ENCODE data around the gene SCN2A. TPM values are rescaled to one million over a fixed set of nuclear protein-coding genes. Genes with fewer than 3 reads are reported as not detected.

The SCN2A gene
- total and polyA plus RNA-seq, 2 donors (not counting 1 experiment from before 2014, with no cell fraction given): 0.22 to 0.24 TPM

- Histone ChIP-seq H3K4me2 (replicated peaks; ENCODE audit: low read depth, low read length, poor library complexity, severe bottlenecking) (no peak overlapping the region), H3K27ac (ENCODE audit: low read length in 2 of 2) (no peak overlapping the region), H3K4me1 (ENCODE audit: control insufficient read depth in 2 of 2, insufficient read depth in 2 of 2, low read length in 2 of 2) (no peaks in the 10 kb centered on the region), H3K9ac (ENCODE audit: low read length) (no peak overlapping the region), H2AFZ (ENCODE audit: insufficient read depth, low read depth, low read length, poor library complexity, severe bottlenecking) (no peak overlapping the region), H3K9me3 (ENCODE audit: control extremely low read depth in 1 of 3, control insufficient read depth in 2 of 3, insufficient read depth in 1 of 3, low read length in 2 of 3) (no peaks in the 10 kb centered on the region), H3K36me3 (replicated peaks in 1 of 2; ENCODE audit: control extremely low read depth in 1 of 2, control insufficient read depth in 1 of 2, extremely low read depth in 1 of 2, insufficient read depth in 2 of 2, low read length in 1 of 2) (no peaks in the 10 kb centered on the region), H4K20me1 (ENCODE audit: control insufficient read depth, insufficient read depth, low read length, poor library complexity, severe bottlenecking) (no peaks in the 10 kb centered on the region), H3K79me2 (ENCODE audit: control insufficient read depth, insufficient read depth, low read length) (no peaks in the 10 kb centered on the region), H3K27me3 (replicated peaks in 1 of 4; ENCODE audit: control extremely low read depth in 1 of 4, control insufficient read depth in 3 of 4, insufficient read depth in 4 of 4, low read length in 3 of 4) (no peaks in the 10 kb centered on the region), H3K4me3 (ENCODE audit: control extremely low read depth in 1 of 5, extremely low read depth in 1 of 5, insufficient read depth in 1 of 5, low read depth in 2 of 5, low read length in 4 of 5) (no peak overlapping the region)
- ATAC-seq (ENCODE audit: low read depth): no peak
- intact Hi-C loops (cut with micrococcal nuclease): no loop called here
- ChIA-PET POLR2A (no interaction called here), CTCF (interaction anchor here (0.7 to 1.9 kb wide), 6 partner anchors 8 to 713 kb away, joined by 3 to 12 read pairs (median 3); no protein-coding TSS in a partner anchor)
- no peak for DNase-seq
- TF ChIP-seq CTCF (IDR thresholded peaks at IDR 0.05): no peak
- TF ChIP-seq EZH2 (IDR thresholded peaks at IDR 0.05; ENCODE audit: borderline replicate concordance, insufficient read depth, low read depth, low read length, poor library complexity, severe bottlenecking): no peak
- no peaks in the 10 kb centered on the region for H3K9me3 Mint-ChIP-seq (ENCODE audit: insufficient read depth)
- H3K4me1 Mint-ChIP-seq: no peaks in the 10 kb centered on the region
- peaks cover 9% of the 10 kb centered on the region for H3K27me3 Mint-ChIP-seq
- no peak overlapping the region for H3K27ac Mint-ChIP-seq
- WGBS (ENCODE audit: insufficient coverage): no CpG with 5 or more reads among the region's 4 CpGs
- no peak overlapping the region for H3K4me3 Mint-ChIP-seq
These were observed 772 bp downstream of the SCN2A start for GRCh38 chr2:165239856-165240515.

- Mint-ChIP-seq H3K9me3 (ENCODE audit: insufficient read depth) (no peaks in the 10 kb centered on the region), H3K27me3 (peaks cover 5% of the 10 kb centered on the region), H3K27ac (no peak overlapping the region), H3K4me3 (no peak overlapping the region), H3K4me1 (no peaks in the 10 kb centered on the region)
- ATAC-seq (ENCODE audit: low read depth) (no peak), DNase-seq (no peak)
- H3K36me3 ChIP-seq (replicated peaks in 1 of 2; ENCODE audit: control extremely low read depth in 1 of 2, control insufficient read depth in 1 of 2, extremely low read depth in 1 of 2, insufficient read depth in 2 of 2, low read length in 1 of 2): no peaks in the 10 kb centered on the region
- no peak overlapping the region for H3K4me3 ChIP-seq (ENCODE audit: control extremely low read depth in 1 of 5, extremely low read depth in 1 of 5, insufficient read depth in 1 of 5, low read depth in 2 of 5, low read length in 4 of 5)
- no peak overlapping the region for H3K4me2 ChIP-seq (replicated peaks; ENCODE audit: low read depth, low read length, poor library complexity, severe bottlenecking)
- no CpG with 5 or more reads among the region's 2 CpGs for WGBS (ENCODE audit: insufficient coverage)
- intact Hi-C loops (cut with micrococcal nuclease): no loop called here
- H2AFZ ChIP-seq (ENCODE audit: insufficient read depth, low read depth, low read length, poor library complexity, severe bottlenecking): no peak overlapping the region
- no peaks in the 10 kb centered on the region for H3K79me2 ChIP-seq (ENCODE audit: control insufficient read depth, insufficient read depth, low read length)
- TF ChIP-seq EZH2 (IDR thresholded peaks at IDR 0.05; ENCODE audit: borderline replicate concordance, insufficient read depth, low read depth, low read length, poor library complexity, severe bottlenecking) (no peak), CTCF (IDR thresholded peaks at IDR 0.05) (no peak)
- no peak overlapping the region for H3K9ac ChIP-seq (ENCODE audit: low read length)
- H3K9me3 ChIP-seq (ENCODE audit: control extremely low read depth in 1 of 3, control insufficient read depth in 2 of 3, insufficient read depth in 1 of 3, low read length in 2 of 3): no peaks in the 10 kb centered on the region
- POLR2A ChIA-PET: no interaction called here
- H3K27me3 ChIP-seq (replicated peaks in 1 of 4; ENCODE audit: control extremely low read depth in 1 of 4, control insufficient read depth in 3 of 4, insufficient read depth in 4 of 4, low read length in 3 of 4): no peaks in the 10 kb centered on the region
- CTCF ChIA-PET: no interaction called here
- no peak overlapping the region for H3K27ac ChIP-seq (ENCODE audit: low read length in 2 of 2)
- no peaks in the 10 kb centered on the region for H3K4me1 ChIP-seq (ENCODE audit: control insufficient read depth in 2 of 2, insufficient read depth in 2 of 2, low read length in 2 of 2)
- no peaks in the 10 kb centered on the region for H4K20me1 ChIP-seq (ENCODE audit: control insufficient read depth, insufficient read depth, low read length, poor library complexity, severe bottlenecking)
These were observed 1.7 kb downstream of the SCN2A start for GRCh38 chr2:165240916-165241315.
